Uterus (tissue), 2 donors: Measurements from ENCODE around the gene PRXL2A.

Experiments used
- POLR2A ChIP-seq, 2 donors: fragments of 450-650 bp; IDR thresholded peaks; one replicate each; pipeline ENCODE4 v1.6.1; 2016; ENCODE audit warnings: antibody characterized with exemption in 2 of 2, mild to moderate bottlenecking in 1 of 2, moderate library complexity in 1 of 2
- TF ChIP-seq, protein P1 (sequence below), 4 experiments: fragments of 200-600 bp in 2 of 4; fragments of 450-650 bp in 2 of 4; sonication (generic) in 2 of 4; IDR thresholded peaks; one replicate each; pipeline ENCODE4 v1.5.1; 2016 to 2019; ENCODE audit warnings: antibody characterized with exemption in 4 of 4, mild to moderate bottlenecking in 2 of 4, moderate library complexity in 1 of 4

DNA sequence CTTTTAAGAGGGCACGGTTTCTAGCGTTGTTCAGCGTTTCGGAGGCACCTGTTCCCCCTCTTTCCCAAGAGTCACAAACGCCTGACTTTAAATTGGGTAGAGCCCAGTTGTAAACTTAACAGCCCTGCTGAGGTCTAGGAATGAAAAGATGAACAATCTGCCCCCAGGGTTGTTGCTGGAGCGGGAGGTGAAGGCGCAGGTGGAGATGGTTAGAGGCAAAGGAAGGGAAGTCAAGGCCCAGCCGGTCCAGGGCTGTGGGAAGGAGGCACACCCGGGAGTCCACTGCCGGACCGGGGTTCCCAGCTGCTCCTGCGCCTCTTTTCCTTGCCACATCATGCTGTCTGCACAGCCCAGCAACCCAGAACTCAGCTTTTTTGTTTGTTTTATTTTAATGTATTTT, 770 bp downstream of the PRXL2A start:
- TF ChIP-seq, protein P1, sequence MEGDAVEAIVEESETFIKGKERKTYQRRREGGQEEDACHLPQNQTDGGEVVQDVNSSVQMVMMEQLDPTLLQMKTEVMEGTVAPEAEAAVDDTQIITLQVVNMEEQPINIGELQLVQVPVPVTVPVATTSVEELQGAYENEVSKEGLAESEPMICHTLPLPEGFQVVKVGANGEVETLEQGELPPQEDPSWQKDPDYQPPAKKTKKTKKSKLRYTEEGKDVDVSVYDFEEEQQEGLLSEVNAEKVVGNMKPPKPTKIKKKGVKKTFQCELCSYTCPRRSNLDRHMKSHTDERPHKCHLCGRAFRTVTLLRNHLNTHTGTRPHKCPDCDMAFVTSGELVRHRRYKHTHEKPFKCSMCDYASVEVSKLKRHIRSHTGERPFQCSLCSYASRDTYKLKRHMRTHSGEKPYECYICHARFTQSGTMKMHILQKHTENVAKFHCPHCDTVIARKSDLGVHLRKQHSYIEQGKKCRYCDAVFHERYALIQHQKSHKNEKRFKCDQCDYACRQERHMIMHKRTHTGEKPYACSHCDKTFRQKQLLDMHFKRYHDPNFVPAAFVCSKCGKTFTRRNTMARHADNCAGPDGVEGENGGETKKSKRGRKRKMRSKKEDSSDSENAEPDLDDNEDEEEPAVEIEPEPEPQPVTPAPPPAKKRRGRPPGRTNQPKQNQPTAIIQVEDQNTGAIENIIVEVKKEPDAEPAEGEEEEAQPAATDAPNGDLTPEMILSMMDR (IDR thresholded peaks at IDR 0.05) = no peak
- no peak for TF ChIP-seq POLR2A (IDR thresholded peaks at IDR 0.05)
